Mesenchymal stem cell (in vitro differentiated cells and primary cell): ENCODE results near the gene DDTL.
"Not testable (repeated sequence)": the region's sequence is repeated elsewhere in the genome, so short reads cannot be mapped to it uniquely, and the experiment has no call there.

Experiments
- DNase-seq: peaks from one replicate; pipeline ENCODE4 v3.0.0-alpha.2; 2013
- H2AFZ ChIP-seq: one replicate; pipeline ENCODE4 v1.6.1; 2013; ENCODE audit warnings: low read depth, mild to moderate bottlenecking, control low read depth, inconsistent platforms, low read length, moderate library complexity
- H2AK5ac ChIP-seq: 2 replicates; pipeline ENCODE4 v1.6.1; 2013; ENCODE audit warnings: low read length, moderate library complexity, mild to moderate bottlenecking, inconsistent platforms; ENCODE audit not compliant: severe bottlenecking
- H2BK120ac ChIP-seq: one replicate; pipeline ENCODE4 v1.6.1; 2013; ENCODE audit warnings: low read depth, mild to moderate bottlenecking, inconsistent platforms, low read length, moderate library complexity
- H2BK12ac ChIP-seq, 2 experiments: one replicate each; pipeline ENCODE4 v1.6.1; 2013; ENCODE audit warnings: inconsistent platforms in 2 of 2, low read length in 2 of 2, mild to moderate bottlenecking in 2 of 2, moderate library complexity in 2 of 2, control low read depth in 1 of 2
- H2BK15ac ChIP-seq: one replicate; pipeline ENCODE4 v1.6.1; 2013; ENCODE audit warnings: mild to moderate bottlenecking, low read depth, inconsistent platforms; ENCODE audit not compliant: poor library complexity, severe bottlenecking
- H2BK5ac ChIP-seq: 2 replicates; pipeline ENCODE4 v1.6.1; 2013; ENCODE audit warnings: low read depth, mild to moderate bottlenecking, low read length, control low read depth, inconsistent platforms; ENCODE audit not compliant: poor library complexity, severe bottlenecking
- H3K14ac ChIP-seq, 2 experiments: one replicate each; pipeline ENCODE4 v1.6.1; 2013; ENCODE audit warnings: inconsistent platforms in 2 of 2, low read length in 2 of 2, control low read depth in 1 of 2, mild to moderate bottlenecking in 1 of 2, moderate library complexity in 1 of 2
- H3K18ac ChIP-seq, 2 experiments: one replicate each; pipeline ENCODE4 v1.6.1; 2013; ENCODE audit warnings: inconsistent platforms in 2 of 2, low read length in 2 of 2, control low read depth in 1 of 2, low read depth in 1 of 2, mild to moderate bottlenecking in 1 of 2
- H3K23ac ChIP-seq, 2 experiments: one replicate each; pipeline ENCODE4 v1.6.1; 2013; ENCODE audit warnings: inconsistent platforms in 2 of 2, low read length in 2 of 2, mild to moderate bottlenecking in 2 of 2, moderate library complexity in 2 of 2, control low read depth in 1 of 2
- H3K27ac ChIP-seq: 2 replicates; pipeline ENCODE4 v1.5.1; 2013; ENCODE audit warnings: mild to moderate bottlenecking, moderate library complexity, low read length, control low read depth, inconsistent platforms; ENCODE audit not compliant: poor library complexity, severe bottlenecking
- H3K27me3 ChIP-seq, 2 experiments: 2 replicates each; pipeline versions ENCODE4 v1.6.1 to v1.7.0; 2013; ENCODE audit warnings: low read length in 2 of 2, mild to moderate bottlenecking in 2 of 2, moderate library complexity in 2 of 2, control low read depth in 1 of 2, inconsistent platforms in 1 of 2; ENCODE audit not compliant: control insufficient read depth in 1 of 2, insufficient read depth in 1 of 2
- H3K36me3 ChIP-seq, 2 experiments: 2 replicates each; pipeline versions ENCODE4 v1.6.1 to v1.7.0; 2013; ENCODE audit warnings: low read length in 2 of 2, control low read depth in 1 of 2, inconsistent platforms in 1 of 2, low read depth in 1 of 2, mild to moderate bottlenecking in 1 of 2; ENCODE audit not compliant: insufficient read depth in 2 of 2, control insufficient read depth in 1 of 2
- H3K4ac ChIP-seq, 2 experiments: one replicate each; pipeline ENCODE4 v1.6.1; 2013; ENCODE audit warnings: inconsistent platforms in 2 of 2, low read length in 2 of 2, mild to moderate bottlenecking in 2 of 2, moderate library complexity in 2 of 2, control low read depth in 1 of 2, low read depth in 1 of 2
- H3K4me1 ChIP-seq: 2 replicates; pipeline ENCODE4 v1.6.1; 2013; ENCODE audit warnings: low read depth, low read length, control low read depth; ENCODE audit not compliant: control insufficient read depth, insufficient read depth
- H3K4me2 ChIP-seq: 2 replicates; pipeline ENCODE4 v1.6.1; 2013; ENCODE audit warnings: low read length, mild to moderate bottlenecking, inconsistent platforms; ENCODE audit not compliant: poor library complexity, severe bottlenecking
- H3K4me3 ChIP-seq, 2 experiments: 2 replicates each; pipeline versions ENCODE4 v1.5.1 to v1.7.0; 2013; ENCODE audit warnings: low read length in 2 of 2, mild to moderate bottlenecking in 2 of 2, control low read depth in 1 of 2, low read depth in 1 of 2; ENCODE audit not compliant: insufficient read depth in 1 of 2
- H3K79me1 ChIP-seq: replicated peaks from 2 replicates; pipeline ENCODE4 v1.6.1; 2013; ENCODE audit warnings: mild to moderate bottlenecking, control low read depth, low read length, inconsistent platforms; ENCODE audit not compliant: poor library complexity, severe bottlenecking
- H3K9ac ChIP-seq: 2 replicates; pipeline ENCODE4 v1.7.0; 2013; ENCODE audit warnings: mild to moderate bottlenecking, low read length, moderate library complexity
- H3K9me3 ChIP-seq: 2 replicates; pipeline ENCODE4 v1.7.0; 2013; ENCODE audit warnings: mild to moderate bottlenecking, low read length; ENCODE audit not compliant: control insufficient read depth
- H4K8ac ChIP-seq: one replicate; pipeline ENCODE4 v1.6.1; 2013; ENCODE audit warnings: inconsistent platforms, mild to moderate bottlenecking, low read length, moderate library complexity
- H4K91ac ChIP-seq: one replicate; pipeline ENCODE4 v1.6.1; 2013; ENCODE audit warnings: mild to moderate bottlenecking, low read length, inconsistent platforms
- WGBS: methylation state at CpG from one replicate; pipeline ENCODE4 v1.1.7; 2013; ENCODE audit warnings: mixed read lengths; 5-methylcytosine and 5-hydroxymethylcytosine counted together

The DDTL gene

DNA sequence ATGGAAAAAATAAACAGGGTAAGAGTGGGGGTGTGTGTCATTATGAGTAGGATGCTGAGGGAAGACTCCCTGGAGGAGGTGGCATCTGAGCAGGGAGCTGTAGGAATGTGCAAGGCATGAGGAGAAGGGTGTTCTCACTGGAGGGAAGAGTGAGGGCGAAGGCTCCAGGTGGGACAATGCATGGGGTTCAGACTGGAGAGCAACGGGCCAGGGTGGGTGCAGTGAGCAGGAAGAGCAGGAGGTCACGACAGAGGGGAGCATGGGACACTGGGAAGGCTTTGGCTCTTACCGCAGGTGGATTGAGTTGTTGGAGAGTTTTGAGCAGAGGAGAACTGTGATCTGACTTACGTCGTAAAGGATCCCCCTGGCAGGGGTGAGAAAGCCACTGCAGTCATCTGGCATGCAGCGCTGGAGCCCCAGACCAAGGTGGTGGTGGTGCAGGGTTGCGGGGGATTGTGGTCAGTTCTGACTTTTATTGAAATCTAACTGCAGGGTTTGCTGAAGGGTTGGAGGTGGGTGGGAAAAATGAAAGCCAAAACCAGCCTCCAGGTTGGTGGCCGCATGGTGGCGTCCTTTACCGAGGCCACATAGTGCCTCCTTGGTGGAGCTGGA is 13.8 kb upstream of the DDTL start:
- H3K4ac ChIP-seq, H3K79me1 ChIP-seq, H3K4me3 ChIP-seq, H2AFZ ChIP-seq, H3K4me1 ChIP-seq, H3K23ac ChIP-seq, H4K8ac ChIP-seq, H3K18ac ChIP-seq, H3K27ac ChIP-seq, H3K4me2 ChIP-seq, H2BK5ac ChIP-seq, H2AK5ac ChIP-seq, H2BK120ac ChIP-seq, H2BK12ac ChIP-seq, H3K14ac ChIP-seq, H3K9me3 ChIP-seq, H3K9ac ChIP-seq, H3K36me3 ChIP-seq, DNase-seq, H3K27me3 ChIP-seq, H2BK15ac ChIP-seq: not testable (repeated sequence)
- peak overlapping the region; percentile 27 for H4K91ac ChIP-seq
- 76% methylated on average over 11 of the region's 11 CpGs for WGBS

DNA sequence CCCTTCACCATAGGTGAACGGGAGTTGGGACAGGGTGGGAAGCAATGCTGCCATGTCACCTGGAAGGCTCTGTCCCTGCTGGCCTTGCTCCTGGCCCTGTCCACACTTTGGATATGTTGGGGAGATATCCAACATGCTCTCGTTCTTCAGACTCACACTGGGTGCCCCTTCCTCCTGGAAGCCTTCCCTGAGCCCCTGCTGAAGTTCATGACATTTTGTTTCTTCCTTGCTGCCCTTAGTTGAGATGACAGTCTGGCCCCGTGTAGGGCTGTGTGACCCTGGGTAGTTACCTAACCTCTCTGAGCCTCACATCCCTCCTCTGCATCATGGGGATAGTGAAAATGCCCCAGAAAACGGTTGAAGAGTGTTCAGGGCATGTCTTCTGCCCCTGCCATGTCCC is 13.2 kb upstream of the DDTL start:
- not testable (repeated sequence) for H3K23ac ChIP-seq, H4K8ac ChIP-seq, H2AK5ac ChIP-seq, H3K4me1 ChIP-seq, H3K4me2 ChIP-seq, H3K27me3 ChIP-seq, H3K9me3 ChIP-seq, H2BK5ac ChIP-seq, H2BK12ac ChIP-seq, H3K4me3 ChIP-seq, H3K36me3 ChIP-seq, H3K14ac ChIP-seq, H4K91ac ChIP-seq, H3K4ac ChIP-seq, H3K79me1 ChIP-seq, H2BK120ac ChIP-seq, H3K27ac ChIP-seq, H2BK15ac ChIP-seq, DNase-seq, H3K9ac ChIP-seq, H2AFZ ChIP-seq, H3K18ac ChIP-seq
- 60% methylated on average over 3 of the region's 4 CpGs for WGBS

DNA sequence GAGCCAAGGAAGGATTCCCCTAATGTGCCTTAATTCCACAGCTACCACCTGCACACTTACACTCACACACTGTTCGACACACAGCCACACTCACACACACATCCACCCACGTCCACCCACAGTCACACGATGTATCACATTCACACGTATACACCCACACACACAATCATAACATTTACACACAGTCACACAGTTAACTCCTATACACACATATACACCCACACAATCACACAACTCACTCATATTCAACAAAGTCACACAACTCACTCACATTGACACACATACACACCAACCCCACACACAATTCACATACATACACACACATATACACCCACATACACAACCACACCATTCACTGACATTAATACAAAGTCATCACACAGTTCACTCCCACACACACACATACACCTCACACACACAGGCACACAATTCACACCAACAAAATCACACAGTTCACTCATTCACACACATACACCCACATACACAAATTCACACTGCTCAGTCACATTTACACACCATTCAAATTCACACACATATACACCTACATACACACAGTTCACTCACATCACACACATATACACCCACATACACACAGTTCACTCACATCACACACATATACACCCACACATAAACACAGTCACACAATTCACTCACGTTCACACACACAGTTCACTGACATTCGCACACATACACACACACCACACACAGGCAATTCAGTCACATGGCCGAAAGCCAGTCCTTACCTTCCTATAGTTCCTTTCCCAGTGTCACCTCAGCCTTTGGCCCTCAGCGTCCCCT is 12.3 kb upstream of the DDTL start:
- not testable (repeated sequence) for H3K36me3 ChIP-seq, H2AK5ac ChIP-seq, H2AFZ ChIP-seq, H2BK120ac ChIP-seq, H2BK15ac ChIP-seq, H3K27ac ChIP-seq, H4K8ac ChIP-seq, H4K91ac ChIP-seq, H2BK12ac ChIP-seq, H3K79me1 ChIP-seq, H2BK5ac ChIP-seq, H3K9me3 ChIP-seq, H3K4me2 ChIP-seq, H3K4me1 ChIP-seq, H3K9ac ChIP-seq, H3K4me3 ChIP-seq, H3K27me3 ChIP-seq, H3K18ac ChIP-seq, DNase-seq, H3K23ac ChIP-seq
- Histone ChIP-seq H3K4ac (peak overlapping the region in 1 of 2 experiments; percentile 35), H3K14ac (peak overlapping the region in 1 of 2 experiments; percentile 44)
- 84% methylated on average over 8 of the region's 8 CpGs for WGBS

GRCh38 chr22:23954991-23955305 is 11.7 kb upstream of the DDTL start:
- H3K9ac ChIP-seq, H4K91ac ChIP-seq, H2BK120ac ChIP-seq, H3K23ac ChIP-seq, H3K9me3 ChIP-seq, H3K4me2 ChIP-seq, H3K36me3 ChIP-seq, H3K4me1 ChIP-seq, H3K27me3 ChIP-seq, H2BK5ac ChIP-seq, DNase-seq, H3K18ac ChIP-seq, H4K8ac ChIP-seq, H2BK15ac ChIP-seq, H2AFZ ChIP-seq, H3K79me1 ChIP-seq, H2AK5ac ChIP-seq, H3K27ac ChIP-seq, H2BK12ac ChIP-seq, H3K4me3 ChIP-seq: not testable (repeated sequence)
- peak overlapping the region in 1 of 2 experiments; percentile 35 for H3K4ac ChIP-seq
- WGBS, result 70% methylated on average over 4 of the region's 6 CpGs
- H3K14ac ChIP-seq, result peak overlapping the region in 1 of 2 experiments; percentile 44
